HUES48 (cell line): Measurements from ENCODE around the gene ACOXL.

Source experiments
- H3K27ac ChIP-seq: one replicate; pipeline ENCODE4 v1.7.0; 2013; ENCODE audit warnings: low read depth, low read length, inconsistent platforms
- H3K27me3 ChIP-seq: 2 replicates; pipeline ENCODE4 v1.6.1; 2013; ENCODE audit warnings: mild to moderate bottlenecking, low read length; ENCODE audit not compliant: control insufficient read depth, insufficient read depth
- H3K36me3 ChIP-seq: 2 replicates; pipeline ENCODE4 v1.6.1; 2013; ENCODE audit warnings: low read length; ENCODE audit not compliant: control insufficient read depth, insufficient read depth
- H3K4me1 ChIP-seq: 2 replicates; pipeline ENCODE4 v1.6.1; 2013; ENCODE audit warnings: mild to moderate bottlenecking, low read length; ENCODE audit not compliant: control insufficient read depth, insufficient read depth
- H3K4me3 ChIP-seq: 2 replicates; pipeline ENCODE4 v1.5.1; 2013; ENCODE audit warnings: mild to moderate bottlenecking, low read depth, low read length
- H3K9ac ChIP-seq: 2 replicates; pipeline ENCODE4 v1.6.1; 2013; ENCODE audit warnings: mild to moderate bottlenecking, low read depth, low read length, moderate library complexity
- H3K9me3 ChIP-seq: 2 replicates; pipeline ENCODE4 v1.6.1; 2013; ENCODE audit warnings: low read length; ENCODE audit not compliant: control insufficient read depth, insufficient read depth

ACOXL gene

DNA sequence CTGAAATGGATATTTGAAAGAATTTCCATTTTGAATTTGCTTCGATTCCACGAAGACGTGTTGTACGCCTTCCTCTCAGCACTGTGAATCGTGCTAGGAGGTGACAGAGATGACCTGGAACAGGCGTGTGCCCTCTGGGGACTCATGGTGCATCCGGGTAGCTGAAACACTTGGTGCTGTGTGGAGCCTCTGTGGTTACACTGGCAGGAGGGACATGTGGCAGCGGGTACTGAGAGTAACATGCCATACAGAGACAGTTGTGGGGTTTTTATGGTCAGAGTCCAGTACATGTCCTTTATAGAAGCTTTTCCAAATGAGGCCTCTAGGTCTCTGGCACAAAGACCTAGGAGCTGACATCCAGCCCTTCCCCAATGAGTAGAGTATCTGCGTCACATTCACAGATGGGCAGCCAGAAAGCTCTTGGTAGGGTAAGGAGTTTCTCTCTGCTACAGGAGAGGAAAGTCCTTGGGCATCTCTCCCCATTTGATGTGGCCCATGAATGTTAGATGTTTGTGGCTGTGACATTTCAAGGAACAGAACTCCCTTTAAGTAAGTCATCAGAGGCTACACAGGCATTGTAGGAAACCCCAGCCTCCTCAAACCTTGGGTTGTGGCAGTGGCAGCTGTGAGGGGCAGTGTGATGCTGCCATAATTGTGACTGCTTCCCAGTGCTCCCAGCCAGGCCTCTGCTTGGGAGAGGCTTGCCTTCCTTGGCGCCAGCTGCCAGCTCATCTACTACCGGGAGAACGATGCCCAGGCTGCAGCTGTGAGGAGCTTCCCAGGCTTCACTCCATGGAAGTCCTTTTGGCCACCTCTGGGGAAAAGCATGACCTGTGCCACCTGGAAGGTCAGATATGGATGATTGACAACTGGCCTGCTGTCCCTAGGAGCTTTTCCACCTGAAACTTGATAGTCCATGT is 80.6 kb downstream of the ACOXL start:
- no peak overlapping the region for H3K4me3 ChIP-seq
- H3K36me3 ChIP-seq: peaks cover 56% of the 10 kb centered on the region
- no peak overlapping the region for H3K27ac ChIP-seq
- peaks cover 4% of the 10 kb centered on the region for H3K4me1 ChIP-seq
- H3K9me3 ChIP-seq: no peaks in the 10 kb centered on the region
- no peaks in the 10 kb centered on the region for H3K27me3 ChIP-seq
- no peak overlapping the region for H3K9ac ChIP-seq

- H3K9ac ChIP-seq: no peak overlapping the region
- no peaks in the 10 kb centered on the region for H3K27me3 ChIP-seq
- peaks cover 49% of the 10 kb centered on the region for H3K36me3 ChIP-seq
- no peaks in the 10 kb centered on the region for H3K9me3 ChIP-seq
- peaks cover 4% of the 10 kb centered on the region for H3K4me1 ChIP-seq
- no peak overlapping the region for H3K27ac ChIP-seq
- H3K4me3 ChIP-seq: no peak overlapping the region
These were observed 81.5 kb downstream of the ACOXL start for GRCh38 chr2:110813896-110814295.

- H3K27ac ChIP-seq: no peak overlapping the region
- no peaks in the 10 kb centered on the region for H3K9me3 ChIP-seq
- peaks cover 41% of the 10 kb centered on the region for H3K36me3 ChIP-seq
- no peak overlapping the region for H3K4me3 ChIP-seq
- H3K9ac ChIP-seq: no peak overlapping the region
- H3K27me3 ChIP-seq: no peaks in the 10 kb centered on the region
- peaks cover 4% of the 10 kb centered on the region for H3K4me1 ChIP-seq
These were observed 83.6 kb downstream of the ACOXL start for GRCh38 chr2:110815938-110816337.

DNA sequence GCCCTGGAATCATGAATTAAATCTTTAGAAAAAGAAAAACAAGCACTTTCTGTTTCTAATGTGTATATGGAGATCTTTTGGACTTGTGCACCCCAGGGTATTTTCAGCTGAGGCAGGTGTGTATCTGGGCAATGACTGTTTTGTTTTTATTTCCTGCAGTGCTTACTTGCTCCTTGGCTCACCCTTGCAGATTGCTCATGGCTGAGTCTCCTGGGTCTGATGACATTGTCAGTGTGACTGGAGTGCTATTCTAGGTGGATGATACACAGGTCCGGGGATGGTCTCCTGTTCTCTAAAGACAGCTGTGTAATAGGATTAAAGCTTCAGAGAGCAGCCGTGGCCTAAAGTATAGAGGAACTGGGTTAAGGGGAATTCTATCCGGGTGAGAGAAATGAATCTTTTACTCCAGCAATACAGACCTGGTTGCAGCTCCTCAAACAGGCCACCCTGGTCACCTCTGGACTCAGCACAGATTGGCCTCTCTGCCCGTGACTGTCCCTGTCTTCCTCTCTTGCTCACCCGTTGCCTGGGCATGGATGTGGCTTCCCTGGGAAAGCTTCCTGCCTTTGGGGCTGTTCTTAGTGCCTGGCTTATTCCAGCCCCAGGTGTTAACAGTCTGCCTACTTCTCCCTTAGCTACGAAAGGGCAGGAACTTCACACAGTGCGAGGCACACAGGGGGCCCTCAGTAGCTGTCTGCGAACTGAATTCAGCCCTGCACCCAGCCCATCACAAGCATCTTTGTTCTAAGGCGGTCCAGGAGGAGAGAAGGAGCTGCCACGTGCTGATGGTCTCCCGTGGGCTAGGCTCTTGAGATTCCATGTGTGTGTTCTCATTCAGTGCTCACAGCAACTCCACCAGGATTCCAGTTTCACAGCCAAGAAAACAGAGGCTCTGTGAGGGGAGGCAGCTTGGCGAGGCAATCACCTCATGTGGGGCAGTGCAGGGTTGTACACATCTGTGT is 84.3 kb downstream of the ACOXL start:
- Histone ChIP-seq H3K27me3 (no peaks in the 10 kb centered on the region), H3K4me3 (no peak overlapping the region), H3K27ac (no peak overlapping the region), H3K9ac (no peak overlapping the region), H3K4me1 (peaks cover 4% of the 10 kb centered on the region), H3K36me3 (peaks cover 47% of the 10 kb centered on the region), H3K9me3 (no peaks in the 10 kb centered on the region)

- Histone ChIP-seq H3K4me3 (no peak overlapping the region), H3K9ac (no peak overlapping the region)
These were observed 86.6 kb downstream of the ACOXL start for GRCh38 chr2:110818767-110819481.

GRCh38 chr2:110819711-110820110 is 87.3 kb downstream of the ACOXL start:
- Histone ChIP-seq H3K9ac (no peak overlapping the region), H3K9me3 (peaks cover 4% of the 10 kb centered on the region; the same call in 1 of the 2 replicates), H3K4me3 (no peak overlapping the region), H3K27ac (no peak overlapping the region), H3K4me1 (no peaks in the 10 kb centered on the region), H3K27me3 (no peaks in the 10 kb centered on the region), H3K36me3 (peaks cover 33% of the 10 kb centered on the region)

More at GRCh38 chr2:110818767-110819481, 86.6 kb downstream of the ACOXL start:
- peaks cover 40% of the 10 kb centered on the region for H3K36me3 ChIP-seq
- no peak overlapping the region for H3K27ac ChIP-seq
- no peaks in the 10 kb centered on the region for H3K27me3 ChIP-seq
- H3K9me3 ChIP-seq: peaks cover 4% of the 10 kb centered on the region; the same call in 1 of the 2 replicates
- no peaks in the 10 kb centered on the region for H3K4me1 ChIP-seq

- H3K36me3 ChIP-seq: peaks cover 33% of the 10 kb centered on the region
- no peak overlapping the region for H3K27ac ChIP-seq
- no peaks in the 10 kb centered on the region for H3K27me3 ChIP-seq
- peaks cover 4% of the 10 kb centered on the region; the same call in 1 of the 2 replicates for H3K9me3 ChIP-seq
- no peak overlapping the region for H3K4me3 ChIP-seq
- H3K4me1 ChIP-seq: no peaks in the 10 kb centered on the region
- no peak overlapping the region for H3K9ac ChIP-seq
These were observed 87.8 kb downstream of the ACOXL start for GRCh38 chr2:110820128-110820527.

- H3K36me3 ChIP-seq: peaks cover 16% of the 10 kb centered on the region
- peaks cover 4% of the 10 kb centered on the region; the same call in 1 of the 2 replicates for H3K9me3 ChIP-seq
- H3K9ac ChIP-seq: no peak overlapping the region
- H3K27ac ChIP-seq: no peak overlapping the region
- no peaks in the 10 kb centered on the region for H3K27me3 ChIP-seq
- H3K4me3 ChIP-seq: no peak overlapping the region
- H3K4me1 ChIP-seq: no peaks in the 10 kb centered on the region
These were observed 90.8 kb downstream of the ACOXL start for GRCh38 chr2:110823165-110823564.

DNA sequence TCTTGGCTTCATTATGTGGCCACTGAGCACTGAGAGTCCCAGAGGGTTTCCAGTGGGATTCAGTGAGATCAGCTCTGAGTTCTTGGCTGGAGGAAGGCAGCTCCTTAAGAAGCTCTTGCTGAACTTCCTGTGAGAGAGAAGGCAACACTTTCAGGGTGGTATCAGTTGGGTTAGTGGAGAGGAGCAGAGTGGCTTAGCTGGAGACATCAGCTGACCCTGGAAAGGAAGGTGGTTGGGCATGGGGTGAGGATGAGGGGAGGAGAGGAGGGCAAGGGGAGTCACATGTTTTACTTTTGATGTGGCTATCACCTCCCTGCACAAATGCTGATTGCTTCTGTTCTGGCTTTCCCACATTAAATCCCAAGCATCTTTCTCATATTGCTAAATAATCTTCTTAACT is 95.1 kb downstream of the ACOXL start:
- peaks cover 13% of the 10 kb centered on the region for H3K36me3 ChIP-seq
- no peak overlapping the region for H3K27ac ChIP-seq
- H3K4me1 ChIP-seq: no peaks in the 10 kb centered on the region
- no peak overlapping the region for H3K4me3 ChIP-seq
- H3K27me3 ChIP-seq: no peaks in the 10 kb centered on the region
- no peak overlapping the region for H3K9ac ChIP-seq
- peaks cover 4% of the 10 kb centered on the region; the same call in 1 of the 2 replicates for H3K9me3 ChIP-seq

GRCh38 chr2:110828330-110828729 is 96.0 kb downstream of the ACOXL start:
- Histone ChIP-seq H3K36me3 (peaks cover 11% of the 10 kb centered on the region), H3K9ac (no peak overlapping the region), H3K4me3 (no peak overlapping the region), H3K27ac (no peak overlapping the region), H3K9me3 (peaks cover 2% of the 10 kb centered on the region; the same call in 1 of the 2 replicates), H3K27me3 (no peaks in the 10 kb centered on the region), H3K4me1 (peaks cover 7% of the 10 kb centered on the region)
